ENCODE data around the gene SPTBN4. TPM values are rescaled to one million over a fixed set of nuclear protein-coding genes. Genes with fewer than 3 reads are reported as not detected.
A peak's percentile ranks its signal among the peaks of the same experiment; 100 is the strongest.
"Not testable (repeated sequence)": the region's sequence is repeated elsewhere in the genome, so short reads cannot be mapped to it uniquely, and the experiment has no call there.

Gene SPTBN4
- total and polyA plus RNA-seq, 5 donors, result 3.2 to 6.4 (median 5.4) TPM

DNA sequence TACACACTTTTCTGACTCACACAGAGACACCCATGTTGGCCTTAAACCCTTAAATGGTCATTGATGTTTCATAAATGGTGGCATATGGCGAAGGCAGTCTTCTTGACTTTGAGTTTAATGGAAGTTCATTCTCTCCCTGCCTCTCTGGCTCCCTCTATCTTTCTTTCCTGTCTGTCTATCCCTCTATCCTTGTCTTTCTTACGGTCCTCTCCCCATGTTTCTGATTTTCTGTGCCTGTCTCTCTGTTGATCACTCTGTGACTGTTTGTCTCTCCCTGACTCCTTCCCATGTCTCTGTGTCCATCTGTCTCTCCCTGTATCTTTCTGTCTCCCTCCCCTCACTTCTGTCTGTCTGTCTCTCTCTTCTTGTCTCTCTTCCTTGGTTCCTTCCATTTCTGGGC lies 66.7 kb downstream of the SPTBN4 start:
- no peak overlapping the region for H3K4me3 ChIP-seq (ENCODE audit: low read length)
- 83% methylated on average over 2 of the region's 2 CpGs for WGBS
- intact Hi-C loops (cut with DNase I), result loop anchor here in 1 of 4 donors (10.0 kb wide), 1 partner anchor 61 kb away; no protein-coding TSS in a partner anchor
- H3K4me1 ChIP-seq (ENCODE audit: control insufficient read depth, insufficient read depth, low read length), result no peaks in the 10 kb centered on the region
- ATAC-seq (no peak), DNase-seq (no peak)
- no peak overlapping the region for H3K27ac ChIP-seq (ENCODE audit: low read length)
- H3K9me3 ChIP-seq (ENCODE audit: control insufficient read depth, low read length), result no peaks in the 10 kb centered on the region
- no peaks in the 10 kb centered on the region for H3K27me3 ChIP-seq (ENCODE audit: control insufficient read depth, insufficient read depth)

GRCh38 chr19:40534148-40534547 lies 67.3 kb downstream of the SPTBN4 start:
- Histone ChIP-seq H3K27ac (ENCODE audit: low read length) (no peak overlapping the region), H3K27me3 (ENCODE audit: control insufficient read depth, insufficient read depth) (no peaks in the 10 kb centered on the region), H3K4me3 (ENCODE audit: low read length) (no peak overlapping the region), H3K4me1 (ENCODE audit: control insufficient read depth, insufficient read depth, low read length) (no peaks in the 10 kb centered on the region), H3K9me3 (ENCODE audit: control insufficient read depth, low read length) (no peaks in the 10 kb centered on the region)
- intact Hi-C loops (cut with DNase I), result loop anchor here in 1 of 4 donors (10.0 kb wide), 1 partner anchor 61 kb away; no protein-coding TSS in a partner anchor
- DNase-seq (no peak), ATAC-seq (no peak)
- WGBS, result 80% methylated on average over 4 of the region's 4 CpGs

DNA sequence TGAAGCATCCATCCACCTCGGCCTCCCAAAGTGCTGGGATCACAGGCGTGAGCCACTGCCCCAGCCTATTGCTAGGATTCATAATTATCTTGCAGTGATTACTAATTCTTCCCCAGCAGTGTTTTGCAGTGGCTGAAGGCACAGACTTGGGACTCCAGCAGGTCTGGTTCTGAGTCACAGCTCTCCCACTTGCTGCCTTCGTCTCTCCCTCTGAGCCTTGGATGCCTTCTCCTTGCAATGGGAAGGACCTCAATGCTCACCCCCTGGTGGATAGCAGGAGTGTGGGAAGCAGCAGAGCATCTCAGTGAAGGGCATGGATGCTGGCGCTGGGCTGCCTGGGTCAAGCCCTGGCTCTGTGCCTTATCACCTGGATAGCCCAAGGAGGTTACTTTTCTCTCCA lies 72.3 kb downstream of the SPTBN4 start:
- Histone ChIP-seq H3K9me3 (ENCODE audit: control insufficient read depth, low read length) (no peaks in the 10 kb centered on the region), H3K4me3 (ENCODE audit: low read length) (no peak overlapping the region), H3K27ac (ENCODE audit: low read length) (no peak overlapping the region), H3K27me3 (ENCODE audit: control insufficient read depth, insufficient read depth) (no peaks in the 10 kb centered on the region), H3K4me1 (ENCODE audit: control insufficient read depth, insufficient read depth, low read length) (no peaks in the 10 kb centered on the region)
- 68% methylated on average over 4 of the region's 4 CpGs for WGBS
- DNase-seq, result no peak
- no peak for ATAC-seq
- intact Hi-C loops (cut with DNase I), result loop anchor here in 1 of 4 donors (10.0 kb wide), 1 partner anchor 56 kb away; no protein-coding TSS in a partner anchor

DNA sequence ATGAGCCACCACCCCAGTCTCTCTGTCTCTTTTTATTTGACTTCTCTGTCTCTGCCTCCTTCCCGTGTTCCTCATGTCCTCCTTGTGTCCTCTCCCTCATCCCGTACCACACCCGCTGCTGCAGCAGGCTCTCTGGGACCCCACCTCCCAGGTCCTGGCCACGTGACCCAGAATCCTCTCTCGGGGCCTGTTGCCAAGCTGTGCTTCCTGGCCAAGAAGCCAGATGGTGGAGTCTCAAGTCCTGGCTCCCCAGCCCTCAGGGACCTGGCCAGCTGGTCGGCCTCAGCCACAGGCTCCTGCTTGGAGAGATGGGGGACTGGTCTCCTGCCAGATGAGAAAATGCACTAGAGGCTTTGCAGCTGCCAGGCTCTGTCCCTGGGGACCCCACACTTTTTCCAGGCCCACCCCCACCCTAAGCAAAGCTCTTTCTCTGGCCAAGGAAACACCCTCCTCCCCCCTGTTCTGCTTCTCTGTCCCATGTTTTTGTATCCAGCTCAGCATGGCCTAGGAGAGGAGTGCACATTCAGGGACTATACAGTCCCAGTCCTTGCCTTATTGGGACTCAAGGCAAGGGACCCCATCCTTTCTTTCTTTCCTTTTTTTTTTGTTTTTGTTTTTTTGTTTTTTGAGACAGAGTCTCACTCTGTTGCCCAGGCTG lies 75.5 kb downstream of the SPTBN4 start:
- no peaks in the 10 kb centered on the region for H3K4me1 ChIP-seq (ENCODE audit: control insufficient read depth, insufficient read depth, low read length)
- no peak overlapping the region for H3K27ac ChIP-seq (ENCODE audit: low read length)
- DNase-seq (peak; percentile 84 to 95 (median 94)), ATAC-seq (peak; percentile 83 to 93)
- WGBS, result 31% methylated on average over 6 of the region's 6 CpGs
- no peaks in the 10 kb centered on the region for H3K27me3 ChIP-seq (ENCODE audit: control insufficient read depth, insufficient read depth)
- no peaks in the 10 kb centered on the region for H3K9me3 ChIP-seq (ENCODE audit: control insufficient read depth, low read length)
- no peak overlapping the region for H3K4me3 ChIP-seq (ENCODE audit: low read length)
- intact Hi-C loops (cut with DNase I), result loop anchor here in 1 of 4 donors (10.0 kb wide), 1 partner anchor 52 kb away; no protein-coding TSS in a partner anchor

GRCh38 chr19:40543029-40543597 lies 76.3 kb downstream of the SPTBN4 start:
- Histone ChIP-seq H3K27me3 (ENCODE audit: control insufficient read depth, insufficient read depth) (no peaks in the 10 kb centered on the region), H3K4me1 (ENCODE audit: control insufficient read depth, insufficient read depth, low read length) (no peaks in the 10 kb centered on the region), H3K9me3 (ENCODE audit: control insufficient read depth, low read length) (no peaks in the 10 kb centered on the region), H3K27ac (ENCODE audit: low read length) (no peak overlapping the region), H3K4me3 (ENCODE audit: low read length) (no peak overlapping the region)
- ATAC-seq (no peak), DNase-seq (no peak)
- 94% methylated on average over 6 of the region's 6 CpGs for WGBS
- intact Hi-C loops (cut with DNase I), result loop anchor here in 1 of 4 donors (10.0 kb wide), 1 partner anchor 52 kb away; no protein-coding TSS in a partner anchor

DNA sequence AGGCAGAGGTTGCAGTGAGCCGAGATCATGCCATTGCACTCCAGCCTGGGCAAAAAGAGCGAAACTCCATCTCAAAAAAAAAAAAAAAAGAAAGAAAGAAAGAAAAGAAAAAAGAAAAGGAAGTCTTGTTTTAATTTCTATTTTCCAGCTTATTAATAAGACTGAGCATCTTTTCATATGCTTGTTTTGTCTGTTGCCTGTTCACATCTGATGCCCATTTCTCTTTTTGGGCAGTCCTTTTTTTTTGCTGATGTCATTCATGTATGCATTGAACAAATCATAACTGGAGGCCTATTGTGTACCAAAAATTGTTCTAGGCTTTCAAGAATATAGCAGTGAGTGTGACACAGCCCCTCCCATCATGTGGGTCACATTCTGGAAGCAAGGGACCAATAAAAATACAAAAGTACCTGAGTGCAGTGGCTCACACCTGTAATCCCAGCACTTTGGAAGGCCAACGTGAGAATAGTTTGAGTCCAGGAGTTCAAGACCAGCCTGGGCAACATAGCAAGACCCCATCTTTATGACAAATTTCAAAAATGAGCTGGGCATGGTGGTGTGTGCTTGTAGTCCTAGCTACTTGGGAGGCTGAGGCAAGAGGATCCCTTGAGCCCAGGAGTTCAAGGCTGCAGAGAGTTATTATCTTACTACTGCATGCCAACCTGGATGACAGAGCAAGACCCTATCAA lies 79.5 kb downstream of the SPTBN4 start:
- intact Hi-C loops (cut with DNase I), result loop anchor here in 2 of 4 donors (5.0 to 10.0 kb wide), 2 partner anchors 49 to 51 kb away; no protein-coding TSS in a partner anchor
- WGBS, result 84% methylated on average over 3 of the region's 3 CpGs
- not testable (repeated sequence) for H3K27ac ChIP-seq (ENCODE audit: low read length); DNase-seq; H3K4me3 ChIP-seq (ENCODE audit: low read length); H3K9me3 ChIP-seq (ENCODE audit: control insufficient read depth, low read length); ATAC-seq; H3K4me1 ChIP-seq (ENCODE audit: control insufficient read depth, insufficient read depth, low read length); H3K27me3 ChIP-seq (ENCODE audit: control insufficient read depth, insufficient read depth)

- 84% methylated on average over 4 of the region's 4 CpGs for WGBS
- DNase-seq; H3K4me3 ChIP-seq (ENCODE audit: low read length); H3K4me1 ChIP-seq (ENCODE audit: control insufficient read depth, insufficient read depth, low read length); H3K9me3 ChIP-seq (ENCODE audit: control insufficient read depth, low read length); ATAC-seq; H3K27me3 ChIP-seq (ENCODE audit: control insufficient read depth, insufficient read depth); H3K27ac ChIP-seq (ENCODE audit: low read length): not testable (repeated sequence)
- intact Hi-C loops (cut with DNase I), result loop anchor here in 2 of 4 donors (5.0 to 10.0 kb wide), 2 partner anchors 48 to 50 kb away; no protein-coding TSS in a partner anchor
Measured at GRCh38 chr19:40547190-40547589, 80.4 kb downstream of the SPTBN4 start.

DNA sequence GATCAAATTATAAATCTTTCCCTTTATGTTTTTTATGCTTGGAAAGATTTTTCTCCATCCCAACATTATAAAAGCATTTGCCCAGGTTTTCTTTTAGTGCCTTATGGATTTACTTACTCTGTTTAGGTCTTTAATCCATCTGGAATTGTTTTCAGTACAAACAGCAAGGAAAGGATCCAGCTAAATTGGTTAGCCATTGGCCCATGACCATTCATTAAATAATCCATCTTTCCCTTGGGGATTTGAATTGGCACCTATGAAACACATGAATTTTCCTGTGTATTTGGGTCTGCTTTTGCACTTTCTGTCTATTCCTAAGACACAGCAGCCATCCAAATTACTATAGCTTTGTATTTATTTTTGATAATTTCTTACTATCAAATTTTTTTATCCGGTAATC lies 81.0 kb downstream of the SPTBN4 start:
- no peak for ATAC-seq
- Histone ChIP-seq H3K9me3 (ENCODE audit: control insufficient read depth, low read length) (no peaks in the 10 kb centered on the region), H3K4me3 (ENCODE audit: low read length) (no peak overlapping the region), H3K27me3 (ENCODE audit: control insufficient read depth, insufficient read depth) (no peaks in the 10 kb centered on the region), H3K27ac (ENCODE audit: low read length) (no peak overlapping the region), H3K4me1 (ENCODE audit: control insufficient read depth, insufficient read depth, low read length) (no peaks in the 10 kb centered on the region)
- 81% methylated on average over 1 of the region's 1 CpG for WGBS
- no peak for DNase-seq
- intact Hi-C loops (cut with DNase I), result loop anchor here in 2 of 4 donors (5.0 to 10.0 kb wide), 2 partner anchors 47 to 49 kb away; no protein-coding TSS in a partner anchor

GRCh38 chr19:40549007-40549708 lies 82.4 kb downstream of the SPTBN4 start:
- DNase-seq, result peak; percentile 55 to 87 (median 82)
- intact Hi-C loops (cut with DNase I), result loop anchor here in 2 of 4 donors (5.0 to 10.0 kb wide), 2 partner anchors 46 to 48 kb away; no protein-coding TSS in a partner anchor
- H3K4me1 ChIP-seq (ENCODE audit: control insufficient read depth, insufficient read depth, low read length), result no peaks in the 10 kb centered on the region
- WGBS, result 8% methylated on average over 43 of the region's 43 CpGs
- H3K4me3 ChIP-seq (ENCODE audit: low read length), result no peak overlapping the region
- H3K9me3 ChIP-seq (ENCODE audit: control insufficient read depth, low read length), result no peaks in the 10 kb centered on the region
- no peak overlapping the region for H3K27ac ChIP-seq (ENCODE audit: low read length)
- H3K27me3 ChIP-seq (ENCODE audit: control insufficient read depth, insufficient read depth), result no peaks in the 10 kb centered on the region
- peak; percentile 68 to 69 for ATAC-seq

- H3K4me3 ChIP-seq (ENCODE audit: low read length), result no peak overlapping the region
- intact Hi-C loops (cut with DNase I), result no loop called here
- no peak for DNase-seq
- no peaks in the 10 kb centered on the region for H3K9me3 ChIP-seq (ENCODE audit: control insufficient read depth, low read length)
- 87% methylated on average over 4 of the region's 4 CpGs for WGBS
- no peak overlapping the region for H3K27ac ChIP-seq (ENCODE audit: low read length)
- no peaks in the 10 kb centered on the region for H3K27me3 ChIP-seq (ENCODE audit: control insufficient read depth, insufficient read depth)
- ATAC-seq, result no peak
- no peaks in the 10 kb centered on the region for H3K4me1 ChIP-seq (ENCODE audit: control insufficient read depth, insufficient read depth, low read length)
Measured at GRCh38 chr19:40550951-40551350, 84.2 kb downstream of the SPTBN4 start.

Measured in right cardiac atrium (tissue), 5 donors.